CD4-positive, alpha-beta T cell treated with Interleukin-1 beta for 1 hour (primary cell): Measurements from ENCODE around the gene SCYL2.
"Not testable (repeated sequence)": the region's sequence is repeated elsewhere in the genome, so short reads cannot be mapped to it uniquely, and the experiment has no call there.

Source experiments
- DNase-seq, 2 donors: peaks; one replicate each; pipeline ENCODE4 v3.0.0-alpha.2; 2020 to 2022

Gene SCYL2

DNA sequence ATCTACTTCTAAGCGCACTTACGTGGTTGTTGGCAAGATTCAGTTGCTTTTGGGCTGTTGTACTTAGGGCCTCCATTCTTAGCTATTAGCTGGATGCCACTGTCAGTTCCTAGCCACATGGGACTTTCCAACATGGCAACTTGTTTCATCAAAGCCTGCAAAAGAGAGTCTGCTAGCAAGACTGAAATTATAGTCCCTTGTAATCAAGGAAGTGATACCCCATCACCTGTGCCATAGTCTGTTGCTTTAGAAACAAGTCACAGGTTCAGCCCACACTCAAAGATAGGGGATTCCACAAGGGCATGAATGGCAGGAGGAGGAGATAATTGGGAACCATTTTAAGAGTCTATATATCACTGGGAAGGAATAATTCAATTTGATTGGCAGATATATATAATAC is 62.8 kb downstream of the SCYL2 start:
- no peak for DNase-seq

DNA sequence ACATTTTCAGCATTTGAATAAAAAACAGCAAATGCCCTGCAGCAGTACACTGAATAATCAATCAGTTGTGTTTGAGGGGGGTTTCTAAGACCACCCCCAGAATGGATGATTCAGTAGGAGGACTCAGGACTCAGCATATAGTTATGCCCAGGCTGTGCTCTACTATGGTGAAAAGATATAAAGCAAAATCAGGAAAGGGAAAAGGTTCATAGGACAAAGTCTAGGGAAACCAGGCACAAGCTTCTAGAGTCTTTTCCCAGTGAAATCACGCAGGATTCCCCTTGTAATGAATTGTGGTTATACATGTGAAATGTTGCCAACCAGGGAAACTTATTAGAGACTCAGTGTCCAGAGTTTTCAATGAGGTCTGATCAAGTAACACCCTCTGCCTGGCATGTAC is 64.9 kb downstream of the SCYL2 start:
- DNase-seq: no peak

DNA sequence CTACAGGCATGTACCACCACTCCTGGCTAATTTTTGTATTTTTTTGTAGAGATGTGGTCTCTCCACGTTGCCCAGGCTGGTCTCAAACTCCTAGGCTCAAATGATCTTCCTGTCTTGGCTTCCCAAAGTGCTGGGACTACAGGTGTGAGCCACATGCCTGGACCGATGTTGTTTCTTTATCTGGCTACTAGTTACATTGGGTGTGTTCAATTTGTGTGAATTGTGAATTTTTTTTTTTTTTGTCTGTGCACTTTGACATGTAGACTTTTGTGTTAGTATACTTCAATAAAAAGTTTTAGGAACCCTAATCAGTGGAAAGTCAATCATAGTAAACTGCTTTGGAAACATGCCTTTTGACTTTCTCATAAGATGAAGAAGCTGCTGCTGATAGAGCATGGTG is 65.9 kb downstream of the SCYL2 start:
- DNase-seq: no peak

DNA sequence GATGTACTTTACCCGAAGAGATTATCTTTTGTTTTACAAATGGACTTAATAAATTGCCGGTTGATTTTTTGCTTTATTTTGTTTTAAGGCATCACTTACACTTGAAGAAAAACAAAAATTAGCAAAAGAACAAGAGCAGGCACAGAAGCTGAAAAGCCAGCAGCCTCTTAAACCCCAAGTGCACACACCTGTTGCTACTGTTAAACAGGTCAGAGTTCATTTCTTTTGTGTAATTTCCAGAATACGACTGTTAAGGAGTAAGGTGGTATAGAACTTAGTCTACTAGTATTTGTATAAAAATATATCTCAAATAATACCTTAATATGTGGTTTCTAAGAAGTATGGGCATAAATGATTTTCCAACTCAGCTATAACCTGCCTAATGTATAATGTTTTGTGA is 70.3 kb downstream of the SCYL2 start:
- DNase-seq: no peak

DNA sequence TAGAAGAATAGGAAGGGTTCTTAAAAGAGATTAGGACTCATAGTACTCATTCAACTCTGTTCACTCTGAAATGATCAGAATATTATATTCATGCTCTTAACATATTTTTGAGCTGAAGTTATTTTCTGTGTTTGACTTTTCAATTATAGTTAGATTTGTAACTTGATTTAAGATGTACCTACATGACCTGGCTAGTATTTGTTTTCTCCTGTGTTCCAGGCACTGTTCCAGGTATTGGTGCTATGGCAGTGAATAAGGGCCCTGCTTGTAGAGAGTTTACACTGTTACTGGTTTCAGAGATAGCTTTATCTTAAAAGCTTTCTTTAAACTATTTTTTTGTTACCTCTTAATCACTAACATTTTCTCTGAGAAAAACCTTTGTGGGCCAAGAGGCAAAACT is 70.8 kb downstream of the SCYL2 start:
- no peak for DNase-seq

DNA sequence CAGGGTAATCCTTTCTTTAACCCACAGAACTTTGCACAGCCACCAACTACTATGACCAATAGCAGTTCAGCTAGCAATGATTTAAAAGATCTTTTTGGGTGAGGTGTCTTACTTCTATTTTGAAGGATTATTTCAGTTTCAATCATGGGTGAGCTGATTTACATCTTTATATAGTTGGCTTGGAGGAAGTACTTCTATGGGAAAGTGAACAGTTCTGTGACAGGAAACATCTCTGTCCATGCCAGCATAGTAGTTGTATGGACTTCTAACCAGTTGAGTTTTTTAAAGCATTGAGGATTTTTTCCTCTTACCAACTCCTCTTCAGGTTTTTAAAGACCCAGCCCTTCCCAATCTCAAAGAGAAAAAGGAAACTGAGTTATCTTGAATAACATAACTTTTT is 72.1 kb downstream of the SCYL2 start:
- no peak for DNase-seq

DNA sequence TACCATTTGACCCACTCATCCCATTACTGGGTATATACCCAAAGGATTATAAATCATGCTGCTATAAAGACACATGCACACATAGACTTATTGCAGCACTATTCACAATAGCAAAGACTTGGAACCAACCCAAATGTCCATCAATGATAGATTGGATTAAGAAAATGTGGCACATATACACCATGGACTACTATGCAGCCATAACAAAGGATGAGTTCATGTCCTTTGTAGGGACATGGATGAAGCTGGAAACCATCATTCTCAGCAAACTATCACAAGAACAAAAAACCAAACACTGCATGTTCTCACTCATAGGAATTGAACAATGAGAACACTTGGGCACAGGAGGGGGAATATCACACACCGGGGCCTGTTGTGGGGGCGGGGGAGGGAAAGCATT is 75.9 kb downstream of the SCYL2 start:
- DNase-seq: not testable (repeated sequence)

DNA sequence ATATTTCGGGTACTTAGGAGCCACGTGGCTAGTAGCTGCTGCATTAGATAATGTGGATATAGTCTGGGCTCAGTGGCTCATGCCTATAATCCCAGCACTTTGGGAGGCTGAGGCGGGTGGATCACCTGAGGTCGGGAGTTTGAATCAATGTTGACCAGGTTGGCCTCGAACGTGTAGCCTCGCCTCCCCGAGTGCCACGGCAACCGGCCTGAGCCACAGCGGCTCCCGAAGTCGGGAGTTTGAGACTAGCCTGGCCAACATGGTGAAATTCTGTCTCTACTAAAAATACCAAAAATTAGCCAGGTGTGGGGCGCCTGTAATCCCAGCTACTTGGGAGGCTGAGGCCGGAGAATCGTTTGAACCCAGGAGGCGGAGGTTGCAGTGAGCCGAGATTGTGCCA is 77.4 kb downstream of the SCYL2 start:
- not testable (repeated sequence) for DNase-seq

DNA sequence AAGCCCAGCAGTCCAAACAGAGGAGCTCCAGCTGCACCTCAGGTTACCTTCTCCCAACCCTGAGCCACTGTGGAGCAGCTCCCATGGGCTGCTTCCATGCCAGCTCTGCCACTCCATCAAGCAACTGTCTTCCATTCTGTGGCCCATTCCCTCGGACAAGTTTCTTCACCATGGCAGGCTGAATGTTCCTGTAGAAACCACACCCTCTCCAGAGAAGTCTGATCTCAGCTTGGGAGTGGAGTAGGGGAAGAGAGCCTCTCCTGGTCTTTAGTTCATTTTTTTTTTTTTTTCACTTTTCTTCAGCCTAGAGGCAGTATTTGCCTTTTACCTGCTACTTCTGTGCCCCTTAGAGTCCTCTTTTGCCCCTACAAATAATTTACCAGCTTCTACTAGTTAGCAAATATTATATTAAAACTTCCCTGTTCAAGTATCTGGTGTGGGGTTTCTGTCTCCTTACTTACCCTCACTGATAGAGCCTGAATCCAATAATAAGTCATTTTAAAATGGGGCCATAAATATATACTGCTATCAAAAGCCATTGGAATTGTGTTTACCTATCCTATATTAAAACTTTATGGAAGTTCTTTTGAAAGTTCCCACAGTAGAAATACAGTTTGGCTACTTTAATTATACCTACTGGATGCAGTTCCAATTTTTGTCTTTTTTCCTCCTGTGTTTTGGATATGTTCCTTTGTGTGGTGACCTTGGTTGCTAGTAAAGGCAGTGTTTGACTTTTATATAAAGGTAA is 78.2 kb downstream of the SCYL2 start:
- DNase-seq: no peak

DNA sequence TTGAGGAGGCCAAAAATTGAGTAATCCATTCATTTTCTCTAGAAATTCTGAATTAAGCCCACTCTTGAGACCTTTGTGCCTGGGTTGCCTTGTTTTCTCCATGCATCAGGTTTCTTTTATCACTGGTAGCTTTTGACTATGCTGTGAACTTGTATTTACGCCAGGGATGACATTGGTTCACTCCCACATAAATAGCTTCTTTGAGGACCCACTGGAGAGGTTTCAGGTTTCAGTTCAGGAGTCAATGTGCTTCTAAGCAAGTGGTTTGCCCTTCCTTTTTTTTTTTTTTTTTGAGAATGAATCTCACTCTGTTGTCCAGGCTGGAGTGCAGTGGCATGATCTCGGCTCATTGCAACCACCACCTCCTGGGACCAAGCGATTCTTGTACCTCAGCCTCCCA is 79.7 kb downstream of the SCYL2 start:
- DNase-seq: no peak

DNA sequence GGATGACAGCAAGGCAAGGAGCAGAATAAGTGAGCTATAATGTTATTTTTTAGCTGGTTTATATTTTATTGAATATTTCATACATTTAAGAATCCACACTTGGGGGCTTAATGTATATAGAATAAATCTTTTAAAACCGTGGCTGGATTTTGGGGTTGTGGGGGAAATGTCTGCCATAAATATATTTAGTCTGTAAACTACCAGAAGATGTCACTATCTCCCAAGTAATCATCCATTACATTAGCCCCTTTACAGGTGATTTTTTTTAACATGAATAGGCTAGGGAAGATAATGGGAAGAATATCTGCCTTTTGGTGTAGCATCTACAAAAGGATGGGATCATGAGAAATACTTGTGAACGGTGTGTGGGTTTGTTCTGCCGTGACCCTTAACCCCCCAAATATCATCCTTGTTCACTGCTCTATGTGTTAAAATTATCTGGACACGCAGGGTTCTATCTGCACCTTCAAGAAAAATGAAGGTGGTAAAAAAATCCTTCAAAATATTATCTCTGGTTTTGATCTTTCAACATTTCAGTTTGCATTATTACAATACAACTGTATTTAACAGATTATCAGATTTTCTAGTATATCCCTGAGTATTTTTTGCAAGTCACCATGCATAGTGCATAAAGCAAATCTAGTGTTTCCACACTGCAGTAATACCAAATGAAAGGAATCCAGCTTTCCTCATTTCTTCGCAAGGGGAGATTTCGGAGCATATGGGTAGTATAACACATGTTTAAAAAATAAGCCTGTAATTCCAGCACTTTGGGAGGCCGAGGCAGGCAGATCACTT is 81.9 kb downstream of the SCYL2 start:
- DNase-seq: no peak

DNA sequence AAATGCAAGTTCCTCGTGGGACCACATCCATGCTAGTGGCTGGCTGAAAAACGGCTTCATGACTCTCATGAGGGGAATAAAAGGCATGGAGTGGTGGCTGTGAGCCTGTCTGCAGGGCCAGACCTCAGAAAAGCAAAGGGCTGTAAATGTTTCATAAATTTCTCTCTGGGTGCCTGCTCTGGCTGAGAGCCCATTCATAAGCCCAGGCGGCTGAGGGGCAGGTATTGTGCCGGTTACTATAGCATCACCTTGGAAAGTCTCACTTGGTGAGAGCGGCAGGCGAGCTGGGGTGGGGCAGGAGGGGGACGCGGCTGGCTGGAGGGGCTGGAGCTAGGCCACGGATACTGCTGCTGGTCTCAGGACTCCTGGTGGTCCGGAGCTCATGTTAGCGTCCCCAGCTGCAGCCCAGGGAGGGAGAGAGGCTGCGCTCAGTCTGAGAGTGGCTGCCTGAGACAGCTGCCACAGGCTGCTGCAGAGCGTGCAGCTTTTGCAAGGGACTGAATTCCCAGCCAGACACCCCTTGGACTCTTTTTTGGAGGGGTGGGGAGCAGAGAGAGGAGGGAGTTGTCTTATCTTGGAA is 89.8 kb downstream of the SCYL2 start, which contains the start of gene SLC17A8:
Gene SLC17A8, plus strand, starts transcription at position 431 of the 580 bp plus-strand sequence. CDS start 318 bp downstream, outside the sequence.
- DNase-seq: no peak

DNA sequence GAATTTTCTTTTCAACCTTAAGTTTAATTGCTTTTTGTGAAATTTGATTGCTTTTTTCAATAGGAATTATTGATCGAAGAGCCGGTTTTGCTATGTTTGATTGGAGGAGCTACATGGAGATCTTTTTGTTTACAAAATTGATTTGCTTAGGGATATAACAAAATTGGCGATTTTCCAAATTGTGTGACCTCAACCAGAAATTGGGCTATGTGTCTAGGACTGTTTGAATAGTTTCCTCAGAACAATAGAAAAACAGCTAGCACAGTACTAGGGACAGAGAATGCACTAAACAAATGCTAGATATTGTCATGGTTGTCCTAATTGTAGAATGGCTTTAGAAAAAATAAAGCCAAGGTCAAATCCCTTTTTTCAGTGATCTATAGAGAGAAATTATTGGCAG is 92.3 kb downstream of the SCYL2 start:
- DNase-seq: no peak

DNA sequence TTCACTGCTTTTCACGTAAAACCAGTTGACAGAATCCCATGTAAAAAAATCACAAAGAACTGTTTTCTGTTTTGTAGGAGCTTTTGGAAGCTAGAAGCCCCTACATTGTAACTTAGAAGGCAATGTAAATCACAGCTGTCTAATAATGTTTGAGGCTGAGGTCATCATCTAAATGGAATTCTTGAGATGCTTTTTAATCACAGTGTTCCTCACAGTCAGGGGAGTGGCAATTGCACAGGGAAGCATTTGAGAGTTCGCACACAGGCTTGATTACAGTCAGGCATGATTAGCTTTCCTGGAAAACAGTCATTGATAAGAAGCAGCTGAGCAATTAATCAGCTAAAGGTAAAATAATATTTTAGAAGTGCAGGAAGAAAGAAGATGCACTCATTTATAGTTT is 92.8 kb downstream of the SCYL2 start:
- no peak for DNase-seq

DNA sequence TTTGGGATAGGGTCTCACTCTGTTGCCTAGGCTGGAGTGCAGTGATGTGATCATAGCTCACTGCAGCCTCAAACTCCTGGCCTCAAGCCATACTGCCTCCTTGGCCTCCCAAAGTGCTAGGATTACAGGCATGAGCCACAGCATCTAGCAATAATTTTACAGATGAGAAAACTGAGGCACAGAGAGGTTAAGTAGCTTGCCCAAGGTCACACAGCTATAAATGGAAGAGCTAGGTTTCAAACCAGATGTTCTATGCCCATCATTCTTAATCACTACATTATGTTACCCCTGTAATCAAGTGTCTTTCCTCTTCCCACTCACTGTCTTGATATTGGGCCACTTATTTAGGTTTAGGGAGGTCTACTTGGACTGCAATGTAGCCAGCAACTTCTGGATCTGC is 93.5 kb downstream of the SCYL2 start:
- no peak for DNase-seq

DNA sequence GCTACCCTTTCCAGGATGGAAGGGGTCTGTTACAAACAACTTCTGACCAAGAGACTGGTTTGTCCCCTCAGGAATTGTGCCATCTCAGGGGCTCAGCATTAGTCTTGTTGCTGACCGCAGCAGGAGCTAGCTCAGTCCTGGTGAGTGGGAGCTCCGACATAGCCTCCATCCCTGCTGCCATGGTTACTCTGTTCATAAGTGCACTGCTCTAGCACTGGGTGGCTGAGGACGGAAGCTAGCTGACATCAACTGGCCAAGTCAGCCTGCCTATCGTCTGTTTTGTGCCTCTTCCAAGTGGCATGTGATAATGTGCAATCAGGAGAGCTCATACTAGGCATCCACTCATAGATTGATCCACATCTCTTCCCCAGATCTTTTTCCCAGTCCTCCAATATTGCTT is 97.3 kb downstream of the SCYL2 start:
- no peak for DNase-seq

DNA sequence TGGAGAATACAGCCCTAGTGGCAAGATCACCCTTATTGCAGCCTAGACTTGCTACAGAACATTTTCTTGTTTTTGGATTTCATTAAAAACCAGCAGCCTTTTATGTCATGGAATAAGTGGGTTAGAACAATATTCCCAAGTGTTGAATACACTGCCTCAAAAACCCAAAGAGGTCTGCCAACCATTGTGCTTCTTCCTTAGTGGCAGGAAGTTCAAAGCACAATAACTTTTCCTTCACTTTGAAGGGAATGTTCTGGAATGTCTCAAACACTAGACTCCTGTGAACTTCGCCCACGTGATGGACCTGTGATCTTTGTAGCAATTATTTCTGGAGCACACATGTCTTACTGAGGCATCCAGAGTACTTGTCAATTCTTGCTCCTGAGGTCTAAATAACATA is 98.4 kb downstream of the SCYL2 start:
- DNase-seq: no peak

DNA sequence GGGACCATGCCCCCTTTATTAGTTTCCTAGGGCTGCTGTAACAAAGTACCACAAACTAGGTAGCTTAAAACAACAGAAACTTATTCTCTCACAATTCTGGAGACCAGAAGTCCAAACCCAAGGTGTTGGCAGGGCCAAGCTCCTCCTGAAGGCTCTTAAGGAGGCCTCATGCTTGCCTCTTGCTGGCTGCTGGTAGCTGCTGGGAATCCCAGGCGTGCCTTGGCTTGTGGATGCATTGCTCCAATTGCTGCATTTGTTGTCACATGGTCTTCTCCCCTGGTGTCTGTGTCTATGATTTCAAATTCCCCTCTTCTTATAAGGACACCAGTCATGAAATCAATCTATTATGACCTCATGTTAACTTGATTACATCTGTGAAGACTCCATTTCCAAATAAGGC is 101.1 kb downstream of the SCYL2 start:
- no peak for DNase-seq

DNA sequence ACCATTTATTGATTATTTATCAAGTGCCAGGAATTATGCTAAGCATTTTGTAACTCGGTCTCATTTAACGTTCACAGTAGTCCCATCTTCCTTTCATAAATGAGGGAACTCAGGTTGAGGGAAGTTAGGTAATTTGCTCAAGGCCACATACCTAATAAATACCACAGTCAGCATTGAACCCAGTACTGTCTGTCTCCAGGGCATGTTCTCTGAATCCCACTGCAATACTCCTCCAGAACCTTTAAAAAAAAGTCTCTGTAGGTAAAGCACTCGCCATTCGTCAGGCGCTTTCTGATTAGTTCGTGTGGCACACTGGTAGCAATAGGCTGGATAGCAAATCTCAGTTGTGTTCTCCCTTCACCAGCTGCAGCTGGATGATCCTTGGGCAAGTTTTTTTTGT is 104.2 kb downstream of the SCYL2 start:
- no peak for DNase-seq

DNA sequence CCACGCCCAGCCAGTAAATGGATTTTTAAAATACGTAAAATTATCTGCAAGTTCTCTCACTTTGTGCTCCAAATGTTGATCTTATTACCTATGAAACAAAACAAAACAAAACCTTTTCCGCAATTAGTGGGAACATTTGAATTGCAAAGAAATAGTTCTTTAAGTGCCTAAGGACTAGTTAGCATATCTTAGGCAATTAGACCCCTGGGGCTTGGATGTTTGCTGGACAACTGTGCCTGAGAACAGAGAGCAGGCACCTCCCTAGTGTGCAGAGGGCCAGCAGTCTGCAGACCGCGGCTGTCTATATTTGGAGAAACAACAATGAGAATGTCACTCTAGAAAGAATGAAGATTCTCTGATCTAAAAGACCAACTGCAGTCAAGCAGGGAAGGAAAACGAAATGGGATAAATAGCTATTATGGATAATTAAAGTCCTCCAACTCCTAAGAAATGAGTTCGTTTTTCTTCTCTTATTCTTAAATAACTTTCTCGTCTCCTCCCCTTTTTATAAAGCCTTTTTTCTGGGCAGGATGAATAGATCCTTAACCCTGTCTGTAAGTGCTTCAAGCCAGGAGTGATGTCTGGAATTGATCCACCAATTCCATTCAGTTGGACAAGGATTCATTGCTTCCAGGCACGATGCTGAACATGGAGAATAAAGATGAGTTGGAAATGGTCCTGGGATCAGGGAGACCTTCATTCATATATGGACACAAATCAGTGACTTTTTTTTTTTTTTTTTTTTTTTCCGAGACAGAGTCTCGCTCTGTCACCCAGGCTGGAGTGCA is 106.1 kb downstream of the SCYL2 start:
- DNase-seq: no peak

DNA sequence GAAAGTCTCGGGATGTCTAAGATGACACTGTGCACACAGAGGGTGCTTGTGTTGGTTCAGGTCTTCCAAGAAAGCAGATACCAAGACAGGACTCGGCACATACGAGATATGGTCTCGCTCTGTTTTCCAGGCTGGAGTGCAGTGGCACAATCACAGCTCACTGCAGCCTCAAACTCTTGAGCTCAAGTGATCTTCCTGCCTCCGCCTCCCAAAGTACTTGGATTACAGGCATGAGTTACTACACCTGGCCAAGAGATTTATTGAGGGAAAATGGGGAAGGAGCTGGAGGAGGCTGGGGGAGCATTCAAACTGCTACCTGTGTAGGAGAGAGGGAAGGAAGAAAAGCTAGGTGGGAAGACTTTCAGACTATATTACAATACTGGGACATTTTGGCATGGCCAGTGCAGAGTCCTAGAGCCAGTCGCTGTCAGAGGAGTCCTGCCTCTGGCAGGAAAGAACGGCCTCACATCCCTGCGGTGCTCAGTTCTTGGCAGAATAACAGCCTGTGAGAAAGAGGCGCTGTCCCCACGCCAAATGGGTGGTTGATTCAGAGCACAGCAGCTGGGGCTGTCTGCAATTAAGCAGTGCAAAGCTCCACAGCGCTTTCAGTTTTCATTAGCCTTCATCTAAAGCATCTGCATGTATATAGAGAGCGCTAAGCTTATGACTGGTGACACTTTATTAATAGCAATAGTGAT is 108.2 kb downstream of the SCYL2 start:
- no peak for DNase-seq

DNA sequence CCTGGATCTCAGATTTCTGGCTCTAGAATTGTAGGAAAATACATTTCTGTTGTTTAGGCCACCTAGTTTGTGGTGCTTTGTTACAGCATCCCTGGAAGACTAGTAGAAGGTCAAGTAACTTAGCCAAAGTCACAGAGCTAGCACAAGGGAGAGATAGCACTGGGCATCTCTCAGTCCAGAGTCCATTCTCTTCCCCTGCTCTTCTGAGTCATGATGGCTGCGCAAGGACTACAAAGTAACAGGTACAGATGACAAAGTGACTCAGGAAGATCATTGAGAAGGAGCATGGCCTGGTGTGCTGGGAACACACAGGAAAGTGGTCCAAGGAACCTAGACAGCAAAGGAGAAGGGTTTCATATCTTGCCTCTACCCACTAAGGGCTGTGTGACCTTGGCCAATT is 109.2 kb downstream of the SCYL2 start:
- DNase-seq: no peak

DNA sequence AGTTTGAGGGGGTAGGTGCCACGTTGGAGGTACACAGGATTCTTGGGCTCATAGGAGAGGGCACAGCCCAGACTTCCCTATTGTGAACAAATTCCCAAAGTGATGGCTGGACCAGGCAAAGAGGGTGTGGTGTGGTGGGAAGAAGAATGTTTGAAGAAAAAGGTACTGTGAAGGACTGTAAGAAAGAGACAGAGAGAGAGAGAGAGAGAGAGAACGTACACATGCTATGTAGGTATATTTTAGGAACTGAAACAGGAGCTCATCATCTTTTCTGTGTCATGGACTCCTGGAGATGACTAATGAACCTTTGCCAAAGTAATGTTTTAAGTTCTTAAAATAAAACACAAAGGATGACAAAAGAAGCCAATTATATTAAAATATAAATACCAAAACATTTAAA is 114.4 kb downstream of the SCYL2 start:
- no peak for DNase-seq
